ENCODE measurements around the gene MRPL39. TPM values are rescaled to one million over a fixed set of nuclear protein-coding genes. Genes with fewer than 3 reads are reported as not detected.

MRPL39 gene
- total and polyA plus RNA-seq, 5 donors from 2014 or later = 13.2 to 58.6 (median 51.0) TPM

Other genes starting within 250 kb of the MRPL39 start
- gene JAM2, start 31.8 kb upstream of the MRPL39 start, total RNA-seq = not detected
- under 1 TPM in 3 of 4 donors, not detected in 1; 0.08 to 0.39 (median 0.24) TPM for gene JAM2, start 31.8 kb upstream of the MRPL39 start, polyA plus RNA-seq
- gene ATP5PF, start 127.4 kb upstream of the MRPL39 start, total RNA-seq = 36.1 TPM
- 100 to 1,000 TPM; 328 to 375 (median 348) TPM for gene ATP5PF, start 127.4 kb upstream of the MRPL39 start, polyA plus RNA-seq
- gene GABPA, start 127.5 kb upstream of the MRPL39 start, total RNA-seq = 17.5 TPM
- 10 to 100 TPM; 15.3 to 21.3 (median 18.2) TPM for gene GABPA, start 127.5 kb upstream of the MRPL39 start, polyA plus RNA-seq

All from CD4-positive, CD25-positive, alpha-beta regulatory T cell (primary cell).